HG02588 (cell line): ENCODE data around the gene AMHR2.

Experiments used
- ATAC-seq: cut with Tn5 transposase; IDR thresholded peaks from one replicate; pipeline ENCODE4 v1.9.1; 2021; ENCODE audit warnings: mild to moderate bottlenecking, moderate library complexity; ENCODE audit not compliant: unreplicated experiment

The AMHR2 gene

GRCh38 chr12:53451661-53452158, 28.1 kb downstream of the AMHR2 start, which contains the start of gene PCBP2:
PCBP2 (plus strand) TSS chr12:53452102; CDS start chr12:53454801, 2,699 bp downstream.
- peak; percentile 96 for ATAC-seq

- peak; percentile 29 for ATAC-seq
These were observed 28.8 kb downstream of the AMHR2 start for GRCh38 chr12:53452159-53453077.

- ATAC-seq = no peak
These were observed 30.4 kb downstream of the AMHR2 start for GRCh38 chr12:53453953-53454640.

DNA sequence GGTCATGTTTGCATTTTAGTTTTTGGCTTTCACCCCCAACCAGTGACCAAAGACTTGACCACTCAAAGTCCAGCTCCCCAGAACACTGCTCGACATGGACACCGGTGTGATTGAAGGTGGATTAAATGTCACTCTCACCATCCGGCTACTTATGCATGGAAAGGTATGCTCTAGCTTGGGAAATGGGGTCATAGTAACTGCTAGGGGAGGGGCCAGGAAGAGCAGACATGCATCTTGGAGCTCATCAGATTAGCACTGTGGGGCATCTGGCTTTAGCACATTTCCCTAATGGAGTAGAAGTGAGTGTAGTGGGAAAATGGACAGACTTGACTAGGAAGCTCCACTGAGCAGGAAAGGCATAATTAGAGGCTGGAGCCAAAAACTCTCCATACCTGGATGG, 31.1 kb downstream of the AMHR2 start:
- no peak for ATAC-seq

DNA sequence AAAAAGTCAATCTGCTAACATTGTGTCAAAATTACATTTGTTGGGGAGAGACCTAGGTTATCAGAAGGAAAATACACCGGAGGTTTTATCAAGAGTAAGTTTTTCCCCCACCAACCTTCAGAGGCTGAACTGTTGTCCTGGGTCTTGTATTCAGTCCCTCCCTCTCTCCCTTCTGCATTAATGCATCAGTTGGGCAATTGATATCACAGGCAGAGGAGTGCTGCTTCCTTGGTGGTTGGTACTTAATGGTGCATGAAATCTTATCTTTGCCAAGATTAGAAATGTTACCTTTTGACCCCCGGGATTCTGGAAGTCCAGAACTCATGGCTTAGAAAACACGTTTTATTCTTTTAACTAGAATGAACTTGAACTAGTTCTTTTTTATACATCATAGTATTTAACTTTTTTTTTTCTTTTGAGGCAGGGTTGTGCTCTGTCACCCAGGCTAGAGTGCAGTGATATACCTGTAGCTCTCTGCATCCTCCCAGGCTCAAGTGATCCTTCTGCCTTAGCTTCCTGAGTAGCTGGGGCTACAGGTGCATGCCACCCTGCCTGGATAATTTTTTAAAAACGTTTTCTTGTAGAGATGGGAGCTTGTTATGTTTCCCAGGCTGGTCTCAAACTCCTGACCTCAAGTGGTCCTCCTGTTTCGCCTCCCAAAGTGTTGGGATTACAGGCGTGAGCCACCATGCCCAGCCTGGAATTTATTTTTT, 33.2 kb downstream of the AMHR2 start:
- ATAC-seq = no peak

DNA sequence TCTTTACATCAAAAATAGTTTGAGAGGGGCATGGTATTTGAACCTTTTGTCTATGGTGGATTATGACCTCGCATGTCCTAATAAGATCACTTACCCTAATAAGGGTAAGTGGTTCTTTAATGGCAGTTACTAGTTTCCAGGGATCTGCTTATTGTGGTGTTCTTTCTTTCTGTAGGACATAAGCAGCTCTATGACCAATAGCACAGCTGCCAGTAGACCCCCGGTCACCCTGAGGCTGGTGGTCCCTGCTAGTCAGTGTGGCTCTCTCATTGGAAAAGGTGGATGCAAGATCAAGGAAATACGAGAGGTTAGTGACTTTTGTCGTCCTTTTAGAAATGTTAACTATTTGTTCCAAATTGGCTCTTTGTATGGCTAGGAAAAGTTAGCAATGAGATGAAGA, 35.4 kb downstream of the AMHR2 start:
- ATAC-seq = no peak

- ATAC-seq = no peak
These were observed 37.4 kb downstream of the AMHR2 start for GRCh38 chr12:53461059-53461458.

GRCh38 chr12:53461591-53461990, 37.9 kb downstream of the AMHR2 start:
- no peak for ATAC-seq

DNA sequence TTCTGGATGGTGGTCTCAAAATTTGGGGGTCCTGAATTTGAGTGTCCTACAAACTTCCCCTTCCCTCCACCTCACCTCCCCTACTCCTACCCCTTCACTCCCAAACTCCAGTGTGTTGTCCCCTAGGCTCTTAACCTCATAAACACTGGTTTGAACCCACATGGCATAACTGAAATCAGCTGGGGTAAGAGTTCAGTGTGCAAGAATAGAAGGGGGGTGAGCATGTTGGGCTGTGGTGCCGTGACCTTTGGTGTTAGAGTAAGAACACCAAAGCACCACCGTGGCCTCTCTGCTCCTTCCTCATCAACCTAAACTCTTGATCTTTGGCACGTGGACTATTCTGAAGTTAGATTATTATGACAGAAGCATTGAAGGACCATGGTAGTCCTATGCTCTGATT, 39.3 kb downstream of the AMHR2 start:
- no peak for ATAC-seq

DNA sequence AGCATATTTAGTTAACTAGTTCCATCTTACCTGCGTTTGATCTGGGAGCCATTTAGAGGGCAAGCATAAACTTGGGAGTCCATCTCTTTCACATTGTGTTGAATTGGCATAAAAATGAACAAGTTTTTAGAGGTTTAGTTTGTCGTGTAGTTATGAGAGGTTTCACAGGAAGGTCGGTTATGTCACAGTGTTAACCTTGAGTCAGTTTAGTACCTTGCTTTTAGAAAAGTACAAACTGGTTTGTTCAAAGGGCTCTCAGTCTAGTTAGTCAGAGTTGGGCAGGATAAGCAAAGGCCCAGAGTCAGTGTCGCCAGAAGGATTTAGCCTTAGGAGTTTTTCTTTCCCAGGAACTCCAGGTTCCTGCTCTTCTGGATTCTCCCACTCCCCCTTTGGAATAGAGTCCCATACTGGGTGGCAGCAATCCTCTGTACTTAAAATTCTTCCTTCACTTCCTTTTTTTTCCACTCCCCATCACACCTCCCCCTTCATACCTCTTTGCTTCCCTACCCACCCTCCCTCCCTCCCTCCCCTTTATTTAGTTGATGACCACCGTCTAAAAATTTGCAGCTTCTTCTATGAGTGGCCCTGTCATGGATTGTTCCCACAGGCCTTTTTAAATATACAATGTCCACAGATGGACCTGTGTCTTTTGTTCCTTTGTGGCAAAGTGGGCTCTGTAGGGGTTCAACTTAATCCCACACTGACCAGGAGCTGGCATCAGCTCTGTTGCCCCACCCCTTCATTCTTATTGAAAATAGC, 40.3 kb downstream of the AMHR2 start:
- no peak for ATAC-seq

- no peak for ATAC-seq
These were observed 41.2 kb downstream of the AMHR2 start for GRCh38 chr12:53464685-53465418.

GRCh38 chr12:53465679-53466078, 42.0 kb downstream of the AMHR2 start:
- no peak for ATAC-seq

GRCh38 chr12:53466640-53467039, 43.0 kb downstream of the AMHR2 start:
- no peak for ATAC-seq

DNA sequence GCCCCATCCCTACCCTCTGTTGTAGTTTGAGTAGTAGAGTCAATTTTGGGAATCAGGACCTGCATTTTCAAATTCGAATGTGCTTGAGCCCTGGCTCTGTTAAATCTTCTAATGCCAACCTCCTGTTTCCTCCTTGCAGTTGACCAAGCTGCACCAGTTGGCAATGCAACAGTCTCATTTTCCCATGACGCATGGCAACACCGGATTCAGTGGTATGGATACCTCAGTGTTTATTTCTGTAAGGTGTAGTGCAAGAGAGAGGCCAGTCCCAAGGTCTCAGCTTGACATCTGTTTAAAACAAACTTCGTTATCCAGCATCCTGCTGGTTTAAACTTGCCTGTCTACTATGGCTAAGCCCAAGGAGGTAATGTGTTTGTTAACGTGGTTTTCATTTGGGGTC, 43.4 kb downstream of the AMHR2 start:
- ATAC-seq = no peak

DNA sequence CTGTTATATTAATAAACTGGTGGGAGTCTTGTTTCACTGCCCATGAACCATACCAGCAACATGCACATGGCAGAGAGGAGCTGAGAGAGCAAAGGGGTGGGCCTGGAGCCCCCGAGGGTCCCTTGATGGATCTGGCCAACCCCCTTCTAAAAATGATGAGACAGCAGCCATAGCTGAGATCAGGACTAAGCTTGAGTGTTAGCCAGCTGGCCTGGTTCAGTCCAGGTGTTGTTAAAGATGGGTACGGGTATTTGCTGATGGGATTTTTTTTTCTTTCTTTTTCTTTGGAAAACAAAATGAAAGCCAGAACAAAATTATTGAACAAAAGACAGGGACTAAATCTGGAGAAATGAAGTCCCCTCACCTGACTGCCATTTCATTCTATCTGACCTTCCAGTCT, 44.2 kb downstream of the AMHR2 start:
- no peak for ATAC-seq

DNA sequence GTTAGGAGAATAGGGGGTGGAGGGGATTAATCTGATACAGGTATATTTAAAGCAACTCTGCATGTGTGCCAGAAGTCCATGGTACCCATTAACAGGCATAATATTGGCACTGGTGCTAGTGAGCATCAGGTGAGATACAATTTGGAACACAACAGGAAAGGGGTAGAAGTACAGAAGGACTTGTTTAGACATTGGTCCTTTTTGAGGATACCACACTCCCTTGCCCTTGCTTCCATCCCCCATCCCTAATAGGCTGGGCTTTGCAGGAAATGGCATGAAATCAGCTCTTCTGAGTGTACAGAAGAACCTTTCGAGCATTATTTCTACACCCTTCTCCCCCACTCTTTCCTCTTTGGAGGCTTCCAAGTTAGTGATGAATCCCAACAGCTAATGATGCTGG, 44.6 kb downstream of the AMHR2 start:
- no peak for ATAC-seq

DNA sequence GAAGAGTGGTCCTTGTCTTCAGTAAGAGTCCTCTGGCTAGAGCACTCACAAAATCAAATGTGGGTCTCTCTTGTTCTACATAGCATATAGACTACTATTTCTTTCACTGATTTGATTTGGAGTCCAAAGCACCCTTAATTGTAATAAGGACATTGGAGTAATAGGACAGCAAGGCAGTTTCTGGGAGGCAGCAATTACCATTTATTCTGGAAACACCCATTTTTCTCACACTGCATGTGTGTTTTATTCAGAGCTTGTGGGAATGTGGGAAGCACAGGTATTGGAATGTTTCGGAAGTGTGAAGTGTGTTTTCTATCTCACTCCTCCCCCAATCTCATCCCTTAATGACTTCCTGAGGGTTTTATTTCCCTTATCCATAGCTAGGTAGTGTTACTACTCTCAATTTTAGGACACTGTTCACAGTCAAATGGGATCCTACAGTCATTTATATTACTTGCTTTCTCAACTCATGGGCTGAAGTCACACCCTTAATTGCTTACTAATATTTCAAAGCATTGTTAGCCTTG, 48.5 kb downstream of the AMHR2 start:
- ATAC-seq = no peak

GRCh38 chr12:53474077-53474476, 50.4 kb downstream of the AMHR2 start:
- no peak for ATAC-seq

DNA sequence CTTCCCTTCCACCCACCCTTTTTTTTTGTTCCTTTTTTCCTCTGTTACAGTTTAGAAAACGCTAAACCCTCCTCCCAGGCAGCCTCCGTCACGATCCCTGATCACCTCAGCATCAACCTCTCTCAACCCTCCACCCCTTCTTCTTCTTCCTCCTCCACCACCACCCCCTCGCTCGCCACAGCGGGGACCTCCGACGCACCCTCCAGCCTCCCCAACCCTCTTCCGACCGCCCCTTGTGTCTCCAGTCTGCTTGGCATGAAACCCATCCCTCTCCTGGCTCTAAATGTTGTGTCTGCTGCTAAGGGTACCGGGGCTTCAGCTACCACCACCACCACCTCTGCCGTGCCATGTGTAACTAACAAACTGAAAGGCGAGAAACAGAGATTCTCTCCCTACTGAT, 51.2 kb downstream of the AMHR2 start:
- no peak for ATAC-seq

DNA sequence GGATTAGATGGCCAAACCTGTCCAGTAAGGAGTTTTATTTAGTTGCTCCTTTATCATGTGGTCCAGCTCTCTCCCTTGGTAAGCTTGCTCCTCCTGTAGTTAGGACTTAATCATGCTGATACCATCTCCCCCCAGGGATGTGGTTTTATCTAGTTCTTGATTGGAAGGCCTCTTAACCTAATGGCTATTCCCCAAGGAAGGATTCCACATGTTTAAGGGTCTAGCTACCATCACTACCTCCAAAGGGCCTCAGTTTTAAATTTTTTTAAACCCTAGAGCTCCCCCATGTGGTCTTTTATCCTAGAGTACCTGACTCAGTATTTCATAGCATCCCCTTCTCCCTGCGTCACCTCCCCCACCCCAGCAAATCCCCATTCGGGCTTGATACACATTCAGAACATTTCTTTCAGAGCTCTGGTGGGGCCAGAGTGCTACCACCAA, 53.1 kb downstream of the AMHR2 start:
- no peak for ATAC-seq
